ENCODE results near the gene PRKCE.
"Not testable (repeated sequence)": the region's sequence is repeated elsewhere in the genome, so short reads cannot be mapped to it uniquely, and the experiment has no call there.

Gene PRKCE

GRCh38 chr2:45672138-45672537, 20.7 kb downstream of the PRKCE start:
- no peak for DNase-seq

- no peak for DNase-seq
Measured at GRCh38 chr2:45674035-45674816, 22.8 kb downstream of the PRKCE start.

GRCh38 chr2:45675263-45675812, 23.9 kb downstream of the PRKCE start:
- DNase-seq: no peak

- no peak for DNase-seq
Measured at GRCh38 chr2:45676088-45676487, 24.6 kb downstream of the PRKCE start.

GRCh38 chr2:45678791-45679348, 27.4 kb downstream of the PRKCE start:
- no peak for DNase-seq

GRCh38 chr2:45680351-45680967, 29.0 kb downstream of the PRKCE start:
- no peak for DNase-seq

- no peak for DNase-seq
Measured at GRCh38 chr2:45681675-45682074, 30.2 kb downstream of the PRKCE start.

- DNase-seq: no peak
Measured at GRCh38 chr2:45683292-45683691, 31.8 kb downstream of the PRKCE start.

GRCh38 chr2:45684756-45685155, 33.3 kb downstream of the PRKCE start:
- no peak for DNase-seq

GRCh38 chr2:45685260-45685659, 33.8 kb downstream of the PRKCE start:
- DNase-seq: no peak

GRCh38 chr2:45687964-45688363, 36.5 kb downstream of the PRKCE start:
- no peak for DNase-seq

GRCh38 chr2:45688479-45689298, 37.2 kb downstream of the PRKCE start:
- DNase-seq: no peak

GRCh38 chr2:45690231-45690630, 38.8 kb downstream of the PRKCE start:
- DNase-seq: no peak

GRCh38 chr2:45691171-45691999, 39.9 kb downstream of the PRKCE start:
- no peak for DNase-seq

GRCh38 chr2:45692566-45692965, 41.1 kb downstream of the PRKCE start:
- no peak for DNase-seq

- DNase-seq: not testable (repeated sequence)
Measured at GRCh38 chr2:45695480-45696007, 44.1 kb downstream of the PRKCE start.

GRCh38 chr2:45696708-45697107, 45.2 kb downstream of the PRKCE start:
- no peak for DNase-seq

GRCh38 chr2:45697190-45697589, 45.7 kb downstream of the PRKCE start:
- DNase-seq: no peak

- no peak for DNase-seq
Measured at GRCh38 chr2:45698554-45698953, 47.1 kb downstream of the PRKCE start.

- DNase-seq: no peak
Measured at GRCh38 chr2:45699032-45699658, 47.7 kb downstream of the PRKCE start.

GRCh38 chr2:45700407-45701013, 49.0 kb downstream of the PRKCE start:
- no peak for DNase-seq
